Prostate gland (tissue), 2 donors: ENCODE measurements around the gene TOPORS. TPM values are rescaled to one million over a fixed set of nuclear protein-coding genes. Genes with fewer than 3 reads are reported as not detected.

Experiments used
- DNase-seq: peaks from one replicate; pipeline ENCODE4 v3.0.0-alpha.2; 2019; ENCODE audit warnings: low spot score
- H3K27ac ChIP-seq, 2 donors: fragments of 200-600 bp; sonication (generic); 2 replicates each; pipeline ENCODE4 v1.5.1; 2017 to 2019
- H3K27me3 ChIP-seq: fragments of 200-600 bp; sonication (generic); replicated peaks from 2 replicates; pipeline ENCODE4 v1.5.1; 2019; ENCODE audit not compliant: insufficient read depth
- H3K36me3 ChIP-seq, 2 donors: fragments of 200-600 bp; sonication (generic); 1 replicate in 1 of 2; 2 replicates in 1 of 2; pipeline versions ENCODE4 v1.5.1 to v1.8.1; 2017 to 2019
- H3K4me1 ChIP-seq: fragments of 200-600 bp; sonication (generic); replicated peaks from 2 replicates; pipeline ENCODE4 v1.5.1; 2019
- H3K4me3 ChIP-seq, 2 donors: fragments of 200-600 bp; sonication (generic); 2 replicates each; pipeline ENCODE4 v1.5.1; 2017 to 2019
- H3K9me3 ChIP-seq: fragments of 200-600 bp; sonication (generic); 2 replicates; pipeline ENCODE4 v1.5.1; 2017
- POLR2A ChIP-seq: fragments of 450-650 bp; IDR thresholded peaks from one replicate; pipeline ENCODE4 v1.6.1; 2016; ENCODE audit warnings: antibody characterized with exemption, mild to moderate bottlenecking
- POLR2AphosphoS5 ChIP-seq: sonication (generic); formaldehyde crosslinking; IDR thresholded peaks from one replicate; pipeline ENCODE4 v1.6.1; 2017; ENCODE audit warnings: antibody characterized with exemption
- WGBS: methylation state at CpG from one replicate; pipeline ENCODE4 v1.1.5; 2018; 5-methylcytosine and 5-hydroxymethylcytosine counted together
- intact Hi-C: fragments of 100-400 bp; cut with DNase I; formaldehyde crosslinking; loops from one replicate; pipeline ENCODE4 v1.14.2; 2022
- total RNA-seq, 2 donors: library from RNA; depleted of rRNA; stranded (reverse); fragments of >200 nt; gene quantifications; one replicate each; pipeline ENCODE4 v1.1.0, GENCODE V29; 2016
- TF ChIP-seq, protein P1 (sequence below), 4 experiments: fragments of 200-600 bp in 2 of 4; fragments of 450-650 bp in 2 of 4; sonication (generic) in 2 of 4; IDR thresholded peaks; 1 replicate in 3 of 4; 2 replicates in 1 of 4; pipeline ENCODE4 v1.5.1; 2016 to 2019; ENCODE audit warnings: antibody characterized with exemption in 4 of 4, mild to moderate bottlenecking in 2 of 4, moderate library complexity in 2 of 4

The TOPORS gene
- total RNA-seq, 2 donors from 2014 or later: 18.2 to 27.2 TPM

DNA sequence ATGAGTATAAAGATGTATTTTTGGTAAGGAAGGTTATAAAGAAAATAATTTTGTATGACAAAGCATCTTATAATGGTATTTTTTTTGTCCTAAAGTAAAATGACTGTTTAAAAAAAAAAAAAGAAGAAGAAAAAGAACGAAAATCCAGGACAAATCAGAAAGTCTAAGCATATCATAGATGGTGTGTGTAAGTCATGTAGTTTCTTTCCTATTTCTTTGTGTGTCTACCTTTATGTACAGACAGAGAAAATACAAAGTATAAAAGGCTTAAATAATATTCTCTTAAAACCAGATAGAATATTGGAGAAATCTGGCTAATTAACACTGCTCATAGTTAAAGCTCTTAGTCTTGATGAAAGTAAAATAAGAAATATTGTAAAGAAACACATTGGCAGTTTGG, 34.1 kb downstream of the TOPORS start:
- H3K27ac ChIP-seq: no peak overlapping the region
- no peaks in the 10 kb centered on the region for H3K27me3 ChIP-seq
- H3K36me3 ChIP-seq: no peaks in the 10 kb centered on the region
- intact Hi-C loops: no loop called here
- 93% methylated on average over 1 of the region's 1 CpG for WGBS
- no peak for DNase-seq
- no peaks in the 10 kb centered on the region for H3K4me1 ChIP-seq
- H3K9me3 ChIP-seq: no peaks in the 10 kb centered on the region
- H3K4me3 ChIP-seq: no peak overlapping the region
- TF ChIP-seq, protein P1, sequence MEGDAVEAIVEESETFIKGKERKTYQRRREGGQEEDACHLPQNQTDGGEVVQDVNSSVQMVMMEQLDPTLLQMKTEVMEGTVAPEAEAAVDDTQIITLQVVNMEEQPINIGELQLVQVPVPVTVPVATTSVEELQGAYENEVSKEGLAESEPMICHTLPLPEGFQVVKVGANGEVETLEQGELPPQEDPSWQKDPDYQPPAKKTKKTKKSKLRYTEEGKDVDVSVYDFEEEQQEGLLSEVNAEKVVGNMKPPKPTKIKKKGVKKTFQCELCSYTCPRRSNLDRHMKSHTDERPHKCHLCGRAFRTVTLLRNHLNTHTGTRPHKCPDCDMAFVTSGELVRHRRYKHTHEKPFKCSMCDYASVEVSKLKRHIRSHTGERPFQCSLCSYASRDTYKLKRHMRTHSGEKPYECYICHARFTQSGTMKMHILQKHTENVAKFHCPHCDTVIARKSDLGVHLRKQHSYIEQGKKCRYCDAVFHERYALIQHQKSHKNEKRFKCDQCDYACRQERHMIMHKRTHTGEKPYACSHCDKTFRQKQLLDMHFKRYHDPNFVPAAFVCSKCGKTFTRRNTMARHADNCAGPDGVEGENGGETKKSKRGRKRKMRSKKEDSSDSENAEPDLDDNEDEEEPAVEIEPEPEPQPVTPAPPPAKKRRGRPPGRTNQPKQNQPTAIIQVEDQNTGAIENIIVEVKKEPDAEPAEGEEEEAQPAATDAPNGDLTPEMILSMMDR (IDR thresholded peaks at IDR 0.05): no peak
- no peak for TF ChIP-seq POLR2AphosphoS5
- no peak for TF ChIP-seq POLR2A

DNA sequence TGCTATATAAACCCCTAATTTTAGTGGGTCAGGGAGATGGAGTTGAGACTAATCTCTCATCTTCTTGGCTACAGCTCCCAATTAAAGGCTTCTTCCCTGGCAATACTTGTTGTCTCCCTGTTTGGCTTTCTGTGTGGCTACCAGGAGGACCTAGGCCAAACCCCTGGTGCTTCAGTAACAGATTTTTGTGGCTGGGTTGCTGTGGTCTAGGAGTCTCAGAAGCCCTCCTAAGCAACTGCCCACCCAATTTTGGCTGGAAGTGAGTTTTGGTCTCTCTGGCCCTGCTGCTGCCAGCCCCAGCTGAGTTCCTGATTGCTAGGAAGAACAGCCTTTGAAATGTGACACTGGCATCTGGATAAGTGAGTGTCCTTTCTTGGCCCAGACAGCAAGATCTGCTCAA, 36.1 kb downstream of the TOPORS start:
- DNase-seq: no peak
- intact Hi-C loops: no loop called here
- no peak overlapping the region for H3K4me3 ChIP-seq
- no peaks in the 10 kb centered on the region for H3K36me3 ChIP-seq
- TF ChIP-seq, protein P1 (IDR thresholded peaks at IDR 0.05): no peak
- TF ChIP-seq POLR2AphosphoS5 (no peak), POLR2A (no peak)
- no peak overlapping the region for H3K27ac ChIP-seq
- H3K4me1 ChIP-seq: no peaks in the 10 kb centered on the region
- H3K9me3 ChIP-seq: no peaks in the 10 kb centered on the region
- no peaks in the 10 kb centered on the region for H3K27me3 ChIP-seq

DNA sequence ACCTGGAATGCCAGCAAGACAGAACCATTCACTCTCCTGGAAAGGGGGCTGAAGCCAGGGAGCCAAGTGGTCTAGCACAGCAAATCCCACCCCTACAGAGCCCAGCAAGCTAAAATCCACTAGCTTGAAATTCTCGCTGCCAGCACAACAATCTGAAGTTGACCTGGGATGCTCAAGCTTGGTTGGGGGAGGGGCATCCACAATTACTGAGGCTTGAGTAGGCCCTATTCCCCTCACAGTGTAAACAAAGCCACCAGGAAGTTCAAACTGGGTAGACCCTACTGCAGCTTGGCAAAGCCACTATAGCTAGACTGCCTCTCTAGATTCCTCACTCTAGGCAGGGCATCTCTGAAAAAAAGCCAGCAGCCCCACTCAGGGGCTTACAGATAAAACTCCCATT, 43.7 kb downstream of the TOPORS start:
- Histone ChIP-seq H3K27ac (no peak overlapping the region), H3K36me3 (no peaks in the 10 kb centered on the region), H3K4me1 (no peaks in the 10 kb centered on the region), H3K9me3 (no peaks in the 10 kb centered on the region), H3K4me3 (no peak overlapping the region), H3K27me3 (no peaks in the 10 kb centered on the region)
- 86% methylated on average over 1 of the region's 1 CpG for WGBS
- TF ChIP-seq, protein P1 (IDR thresholded peaks at IDR 0.05): no peak
- no peak for TF ChIP-seq POLR2A
- no peak for TF ChIP-seq POLR2AphosphoS5
- intact Hi-C loops: no loop called here
- DNase-seq: no peak

DNA sequence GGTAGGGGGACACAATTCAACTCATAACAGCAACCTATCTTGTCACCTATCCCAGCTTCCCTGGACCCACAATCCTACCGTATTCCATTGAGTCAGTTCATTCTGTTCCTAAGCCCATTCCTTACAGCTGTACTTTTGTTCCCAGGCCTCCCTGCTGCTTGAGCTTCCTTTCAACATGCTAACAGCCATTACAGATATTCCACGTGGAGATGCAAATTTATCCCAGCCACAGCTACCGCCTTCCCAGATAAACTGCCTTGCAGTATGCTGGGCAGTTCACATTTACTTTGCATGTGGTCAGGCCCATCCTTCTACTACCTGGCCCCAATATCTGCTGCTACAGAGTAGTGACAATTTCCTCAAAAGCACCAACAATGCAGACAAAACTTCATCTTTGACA, 49.4 kb downstream of the TOPORS start:
- no peaks in the 10 kb centered on the region for H3K27me3 ChIP-seq
- no peaks in the 10 kb centered on the region for H3K36me3 ChIP-seq
- TF ChIP-seq POLR2A (no peak), POLR2AphosphoS5 (no peak)
- TF ChIP-seq, protein P1 (IDR thresholded peaks at IDR 0.05): no peak
- intact Hi-C loops: no loop called here
- no peak for DNase-seq
- 92% methylated on average over 3 of the region's 3 CpGs for WGBS
- H3K9me3 ChIP-seq: no peaks in the 10 kb centered on the region
- H3K4me3 ChIP-seq: no peak overlapping the region
- H3K4me1 ChIP-seq: no peaks in the 10 kb centered on the region
- H3K27ac ChIP-seq: no peak overlapping the region

GRCh38 chr9:32502464-32502863, 49.9 kb downstream of the TOPORS start:
- no peak for DNase-seq
- 79% methylated on average over 4 of the region's 4 CpGs for WGBS

More at GRCh38 chr9:32502464-32502863, 49.9 kb downstream of the TOPORS start:
- H3K36me3 ChIP-seq: no peaks in the 10 kb centered on the region
- H3K4me3 ChIP-seq: no peak overlapping the region
- no peaks in the 10 kb centered on the region for H3K4me1 ChIP-seq
- no peaks in the 10 kb centered on the region for H3K27me3 ChIP-seq
- no peak overlapping the region for H3K27ac ChIP-seq
- TF ChIP-seq POLR2AphosphoS5 (no peak), POLR2A (no peak)
- TF ChIP-seq, protein P1 (IDR thresholded peaks at IDR 0.05): no peak
- H3K9me3 ChIP-seq: no peaks in the 10 kb centered on the region
- intact Hi-C loops: no loop called here
